ENCODE measurements around the gene DENND2D. TPM values are rescaled to one million over a fixed set of nuclear protein-coding genes. Genes with fewer than 3 reads are reported as not detected.

Gene DENND2D
- total RNA-seq, 1 experiment from 2014 or later, result 0.11 TPM

DNA sequence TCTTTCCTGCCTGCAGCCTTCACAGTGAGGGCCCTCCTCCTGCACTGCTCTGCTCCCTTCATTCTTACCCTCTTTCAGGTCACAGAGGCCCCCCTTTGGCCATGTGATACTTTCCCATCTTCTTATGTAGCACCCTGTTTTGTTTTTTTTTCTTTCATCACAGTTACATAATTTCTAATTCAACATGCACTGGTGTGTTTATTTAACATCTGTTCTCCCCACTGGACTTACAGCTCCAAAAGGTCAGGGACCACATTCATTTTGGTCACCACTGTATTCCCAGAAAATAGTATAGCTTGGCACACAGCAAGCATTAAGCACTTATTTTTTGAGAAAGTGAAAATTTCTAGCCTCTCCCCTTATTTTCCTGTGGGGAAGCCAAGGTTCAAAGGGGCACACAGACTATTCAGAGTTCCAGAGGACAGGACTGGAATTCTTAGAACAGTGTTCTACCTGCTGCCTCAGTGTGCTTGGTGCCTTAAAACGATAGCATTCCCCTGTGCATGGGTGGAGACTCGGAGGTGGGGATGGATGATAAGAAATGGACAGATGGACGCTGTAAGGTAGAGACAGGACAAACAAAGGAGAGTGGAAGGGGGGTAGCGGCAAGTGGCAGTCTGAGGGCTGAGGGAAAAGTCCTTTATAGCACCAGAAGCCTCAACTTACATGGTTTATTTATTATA is 5.3 kb downstream of the DENND2D start:
- no peak overlapping the region for H2BK20ac ChIP-seq (ENCODE audit: low read depth, low read length, poor library complexity, severe bottlenecking)
- H2BK12ac ChIP-seq (ENCODE audit: insufficient read length, low read depth, low read length), result no peak overlapping the region
- WGBS (ENCODE audit: extremely low coverage, insufficient read length, low lambda C conversion rate), result no CpG with 5 or more reads among the region's 4 CpGs
- peaks cover 9 to 15% of the 10 kb centered on the region in 2 experiments; a peak in 3 of 4 replicates for H3K4me1 Mint-ChIP-seq
- H3K4me1 ChIP-seq (ENCODE audit: insufficient read depth, low read length), result no peaks in the 10 kb centered on the region
- no peak overlapping the region for H2BK15ac ChIP-seq (ENCODE audit: low read depth, low read length)
- DNase-seq, result no peak
- H4K91ac ChIP-seq (ENCODE audit: insufficient read length, low read depth, low read length), result no peak overlapping the region
- no peaks in the 10 kb centered on the region; the same call in 1 of the 2 replicates for H3K27me3 ChIP-seq (ENCODE audit: insufficient read depth, low read length)
- no peak overlapping the region for H3K4ac ChIP-seq (ENCODE audit: low read depth, low read length)
- H2BK5ac ChIP-seq (ENCODE audit: insufficient read length, low read length), result no peak overlapping the region
- H3K4me2 ChIP-seq (ENCODE audit: insufficient read depth, insufficient read length, low read length), result no peak overlapping the region
- H3K23ac ChIP-seq (ENCODE audit: insufficient read length, low read depth, low read length), result no peak overlapping the region
- H3K14ac ChIP-seq (ENCODE audit: insufficient read depth, low read length), result no peak overlapping the region
- no peak overlapping the region for H3T11ph ChIP-seq (ENCODE audit: low read length)
- H3K79me1 ChIP-seq (ENCODE audit: insufficient read depth, low read depth, low read length, poor library complexity, severe bottlenecking), result no peaks in the 10 kb centered on the region
- H3K23me2 ChIP-seq (ENCODE audit: insufficient read length, low read depth, low read length, poor library complexity, severe bottlenecking), result no peaks in the 10 kb centered on the region
- no peaks in the 10 kb centered on the region for H3K36me3 Mint-ChIP-seq (ENCODE audit: insufficient read depth in 1 of 3, low read depth in 3 of 3)
- H3K4me3 Mint-ChIP-seq, result no peak overlapping the region; a peak in 1 of 5 replicates
- H3K9me3 Mint-ChIP-seq, result no peaks in the 10 kb centered on the region
- H3K27ac Mint-ChIP-seq, result no peak overlapping the region
- no peaks in the 10 kb centered on the region; the same call in 1 of the 2 replicates for H3K27me3 Mint-ChIP-seq (ENCODE audit: low read depth)
- no peak overlapping the region for H4K5ac ChIP-seq (ENCODE audit: insufficient read length, low read depth, low read length)
- H3K9me3 ChIP-seq (ENCODE audit: control insufficient read depth, low read depth, low read length), result no peaks in the 10 kb centered on the region
- H3K56ac ChIP-seq (ENCODE audit: insufficient read length, low read depth, low read length), result no peak overlapping the region
- H2AK5ac ChIP-seq (ENCODE audit: insufficient read length, low read length), result no peak overlapping the region
- H3K18ac ChIP-seq (ENCODE audit: insufficient read length, low read depth, low read length), result no peak overlapping the region
- no peak overlapping the region for H2BK120ac ChIP-seq (ENCODE audit: low read depth, low read length, poor library complexity, severe bottlenecking)
- H4K20me1 ChIP-seq (ENCODE audit: control insufficient read depth, insufficient read depth, insufficient read length), result no peaks in the 10 kb centered on the region
- H3K9ac ChIP-seq (ENCODE audit: extremely low read depth, insufficient read length, low read length), result no peak overlapping the region
- no peaks in the 10 kb centered on the region for H3K79me2 ChIP-seq (ENCODE audit: insufficient read depth, low read length)
- H3K27ac ChIP-seq (ENCODE audit: insufficient read length, low read depth, low read length), result no peak overlapping the region
- no peak overlapping the region for H4K8ac ChIP-seq (replicated peaks; ENCODE audit: insufficient read length, low read depth, low read length)
- TF ChIP-seq, protein P1, sequence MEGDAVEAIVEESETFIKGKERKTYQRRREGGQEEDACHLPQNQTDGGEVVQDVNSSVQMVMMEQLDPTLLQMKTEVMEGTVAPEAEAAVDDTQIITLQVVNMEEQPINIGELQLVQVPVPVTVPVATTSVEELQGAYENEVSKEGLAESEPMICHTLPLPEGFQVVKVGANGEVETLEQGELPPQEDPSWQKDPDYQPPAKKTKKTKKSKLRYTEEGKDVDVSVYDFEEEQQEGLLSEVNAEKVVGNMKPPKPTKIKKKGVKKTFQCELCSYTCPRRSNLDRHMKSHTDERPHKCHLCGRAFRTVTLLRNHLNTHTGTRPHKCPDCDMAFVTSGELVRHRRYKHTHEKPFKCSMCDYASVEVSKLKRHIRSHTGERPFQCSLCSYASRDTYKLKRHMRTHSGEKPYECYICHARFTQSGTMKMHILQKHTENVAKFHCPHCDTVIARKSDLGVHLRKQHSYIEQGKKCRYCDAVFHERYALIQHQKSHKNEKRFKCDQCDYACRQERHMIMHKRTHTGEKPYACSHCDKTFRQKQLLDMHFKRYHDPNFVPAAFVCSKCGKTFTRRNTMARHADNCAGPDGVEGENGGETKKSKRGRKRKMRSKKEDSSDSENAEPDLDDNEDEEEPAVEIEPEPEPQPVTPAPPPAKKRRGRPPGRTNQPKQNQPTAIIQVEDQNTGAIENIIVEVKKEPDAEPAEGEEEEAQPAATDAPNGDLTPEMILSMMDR (conservative IDR thresholded peaks at IDR 0.05), result no peak
- H2AFZ ChIP-seq (ENCODE audit: low read length), result no peak overlapping the region

Measured in H9 (cell line).